Left kidney (tissue), 2 donors: ENCODE data around the gene IRAK3. TPM values are rescaled to one million over a fixed set of nuclear protein-coding genes. Genes with fewer than 3 reads are reported as not detected.
"Not testable (repeated sequence)": the region's sequence is repeated elsewhere in the genome, so short reads cannot be mapped to it uniquely, and the experiment has no call there.

Experiments used
- DNase-seq: peaks from one replicate; pipeline ENCODE4 v3.0.0-alpha.2; 2013
- polyA plus RNA-seq: library from polyadenylated mRNA; unstranded; fragments of 120-200 nt; gene quantifications from one replicate; pipeline ENCODE4 v1.2.1, GENCODE V29; 2013; ENCODE audit not compliant: insufficient read length

IRAK3 gene
- polyA plus RNA-seq, 1 donor: 4.7 TPM

GRCh38 chr12:66210840-66211239 lies 21.8 kb downstream of the IRAK3 start:
- DNase-seq: no peak

GRCh38 chr12:66211573-66211972 lies 22.6 kb downstream of the IRAK3 start:
- not testable (repeated sequence) for DNase-seq

GRCh38 chr12:66213011-66213410 lies 24.0 kb downstream of the IRAK3 start:
- not testable (repeated sequence) for DNase-seq

GRCh38 chr12:66217342-66217917 lies 28.4 kb downstream of the IRAK3 start:
- DNase-seq: no peak

- DNase-seq: no peak
Measured at GRCh38 chr12:66228462-66228861, 39.4 kb downstream of the IRAK3 start.

GRCh38 chr12:66232263-66232662 lies 43.2 kb downstream of the IRAK3 start:
- DNase-seq: no peak

- DNase-seq: not testable (repeated sequence)
Measured at GRCh38 chr12:66234037-66234693, 45.2 kb downstream of the IRAK3 start.

- DNase-seq: peak; percentile 32
Measured at GRCh38 chr12:66234773-66235625, 46.0 kb downstream of the IRAK3 start.

- peak; percentile 4 for DNase-seq
Measured at GRCh38 chr12:66235626-66236281, 46.7 kb downstream of the IRAK3 start.

- not testable (repeated sequence) for DNase-seq
Measured at GRCh38 chr12:66236282-66236675, 47.3 kb downstream of the IRAK3 start.

- no peak for DNase-seq
Measured at GRCh38 chr12:66236969-66237368, 48.0 kb downstream of the IRAK3 start.

- no peak for DNase-seq
Measured at GRCh38 chr12:66237505-66238175, 48.6 kb downstream of the IRAK3 start.

GRCh38 chr12:66239295-66239694 lies 50.3 kb downstream of the IRAK3 start:
- DNase-seq: no peak

- no peak for DNase-seq
Measured at GRCh38 chr12:66240096-66240820, 51.2 kb downstream of the IRAK3 start.

- no peak for DNase-seq
Measured at GRCh38 chr12:66241061-66242043, 52.3 kb downstream of the IRAK3 start.

- no peak for DNase-seq
Measured at GRCh38 chr12:66242311-66242710, 53.3 kb downstream of the IRAK3 start.

GRCh38 chr12:66243911-66244310 lies 54.9 kb downstream of the IRAK3 start:
- DNase-seq: no peak

GRCh38 chr12:66244446-66244845 lies 55.4 kb downstream of the IRAK3 start:
- DNase-seq: no peak

- DNase-seq: no peak
Measured at GRCh38 chr12:66247741-66248140, 58.7 kb downstream of the IRAK3 start.

- no peak for DNase-seq
Measured at GRCh38 chr12:66251049-66251448, 62.0 kb downstream of the IRAK3 start.
